Thymus (tissue), 11 donors: Measurements from ENCODE around the gene ENPP7. TPM values are rescaled to one million over a fixed set of nuclear protein-coding genes. Genes with fewer than 3 reads are reported as not detected.

Experiments used
- DNase-seq, 9 donors: peaks; one replicate each; pipeline ENCODE4 v3.0.0-alpha.2; 2013; ENCODE audit warnings: low spot score in 9 of 9, low read depth in 6 of 9, missing footprints in 1 of 9
- H3K27ac ChIP-seq, 2 donors: one replicate each; pipeline ENCODE4 v1.5.1; 2013; ENCODE audit warnings: control low read depth in 1 of 2, low read depth in 1 of 2, low read length in 1 of 2, mild to moderate bottlenecking in 1 of 2, moderate library complexity in 1 of 2
- H3K27me3 ChIP-seq, 2 donors: one replicate each; pipeline ENCODE4 v1.5.1; 2013; ENCODE audit warnings: low read length in 1 of 2; ENCODE audit not compliant: control insufficient read depth in 2 of 2, insufficient read depth in 1 of 2
- H3K36me3 ChIP-seq, 2 donors: one replicate each; pipeline ENCODE4 v1.5.1; 2013; ENCODE audit warnings: low read length in 1 of 2, mild to moderate bottlenecking in 1 of 2, moderate library complexity in 1 of 2; ENCODE audit not compliant: control insufficient read depth in 2 of 2, insufficient read depth in 2 of 2
- H3K4me1 ChIP-seq, 2 donors: one replicate each; pipeline ENCODE4 v1.5.1; 2013; ENCODE audit warnings: low read length in 2 of 2; ENCODE audit not compliant: control insufficient read depth in 2 of 2, insufficient read depth in 2 of 2
- H3K4me3 ChIP-seq, 2 donors: one replicate each; pipeline ENCODE4 v1.5.1; 2013; ENCODE audit warnings: low read length in 2 of 2, control low read depth in 1 of 2, mild to moderate bottlenecking in 1 of 2
- H3K9me3 ChIP-seq, 2 donors: one replicate each; pipeline ENCODE4 v1.5.1; 2013; ENCODE audit warnings: low read length in 1 of 2, mild to moderate bottlenecking in 1 of 2; ENCODE audit not compliant: control insufficient read depth in 2 of 2, insufficient read depth in 1 of 2
- WGBS: extraction: QIAGEN DNeasy Blood & Tissue Kit; methylation state at CpG from one replicate; pipeline ENCODE4 v1.1.7; 2013; 5-methylcytosine and 5-hydroxymethylcytosine counted together
- polyA plus RNA-seq: library from polyadenylated mRNA; stranded (reverse); fragments of 200-250 nt; gene quantifications from one replicate; pipeline ENCODE4 v1.2.3, GENCODE V29; 2013
- total RNA-seq: library from RNA; stranded (reverse); fragments of 120-200 nt; gene quantifications from one replicate; pipeline ENCODE4 v1.2.4, GENCODE V29; 2013
- donor health status: healthy.

ENPP7 gene
- total and polyA plus RNA-seq, 2 donors = 0.05 to 0.09 TPM

GRCh38 chr17:79690988-79691836 is 39.5 kb upstream of the ENPP7 start:
- H3K27me3 ChIP-seq = peaks cover 0 to 24% of the 10 kb centered on the region in 2 donors
- H3K9me3 ChIP-seq = no peaks in the 10 kb centered on the region
- no peak overlapping the region for H3K4me3 ChIP-seq
- H3K4me1 ChIP-seq = no peaks in the 10 kb centered on the region
- H3K36me3 ChIP-seq = no peaks in the 10 kb centered on the region
- WGBS = 87% methylated on average over 21 of the region's 21 CpGs
- H3K27ac ChIP-seq = no peak overlapping the region
- no peak for DNase-seq

GRCh38 chr17:79691931-79692330 is 38.8 kb upstream of the ENPP7 start:
- H3K36me3 ChIP-seq = no peaks in the 10 kb centered on the region
- no peaks in the 10 kb centered on the region for H3K9me3 ChIP-seq
- H3K27me3 ChIP-seq = peaks cover 0 to 30% of the 10 kb centered on the region in 2 donors
- H3K27ac ChIP-seq = no peak overlapping the region
- WGBS = 92% methylated on average over 9 of the region's 9 CpGs
- no peaks in the 10 kb centered on the region for H3K4me1 ChIP-seq
- DNase-seq = no peak
- H3K4me3 ChIP-seq = no peak overlapping the region

- no peaks in the 10 kb centered on the region for H3K36me3 ChIP-seq
- WGBS = 75% methylated on average over 9 of the region's 9 CpGs
- no peak overlapping the region for H3K27ac ChIP-seq
- DNase-seq = no peak
- peaks cover 0 to 44% of the 10 kb centered on the region in 2 donors for H3K27me3 ChIP-seq
- H3K4me3 ChIP-seq = no peak overlapping the region
- no peaks in the 10 kb centered on the region for H3K4me1 ChIP-seq
- H3K9me3 ChIP-seq = no peaks in the 10 kb centered on the region
These were observed 37.3 kb upstream of the ENPP7 start for GRCh38 chr17:79693419-79693818.

GRCh38 chr17:79695293-79695790 is 35.4 kb upstream of the ENPP7 start:
- Histone ChIP-seq H3K27me3 (peaks cover 0 to 50% of the 10 kb centered on the region in 2 donors), H3K27ac (no peak overlapping the region), H3K36me3 (no peaks in the 10 kb centered on the region), H3K4me3 (no peak overlapping the region), H3K4me1 (no peaks in the 10 kb centered on the region), H3K9me3 (no peaks in the 10 kb centered on the region)
- 70% methylated on average over 14 of the region's 14 CpGs for WGBS
- no peak for DNase-seq

GRCh38 chr17:79695797-79696609 is 34.7 kb upstream of the ENPP7 start:
- Histone ChIP-seq H3K4me1 (no peaks in the 10 kb centered on the region), H3K27ac (no peak overlapping the region), H3K9me3 (no peaks in the 10 kb centered on the region), H3K36me3 (no peaks in the 10 kb centered on the region), H3K27me3 (peaks cover 0 to 50% of the 10 kb centered on the region in 2 donors), H3K4me3 (no peak overlapping the region)
- DNase-seq = no peak
- WGBS = 36% methylated on average over 14 of the region's 14 CpGs

GRCh38 chr17:79696610-79696982 is 34.1 kb upstream of the ENPP7 start:
- WGBS = 83% methylated on average over 17 of the region's 17 CpGs
- no peaks in the 10 kb centered on the region for H3K36me3 ChIP-seq
- no peak for DNase-seq
- H3K27me3 ChIP-seq = peaks cover 0 to 50% of the 10 kb centered on the region in 2 donors
- no peak overlapping the region for H3K4me3 ChIP-seq
- no peaks in the 10 kb centered on the region for H3K9me3 ChIP-seq
- H3K4me1 ChIP-seq = no peaks in the 10 kb centered on the region
- no peak overlapping the region for H3K27ac ChIP-seq

GRCh38 chr17:79698146-79698846 is 32.4 kb upstream of the ENPP7 start:
- no peak for DNase-seq
- H3K27me3 ChIP-seq = peaks cover 0 to 46% of the 10 kb centered on the region in 2 donors
- no peaks in the 10 kb centered on the region for H3K36me3 ChIP-seq
- WGBS = 71% methylated on average over 15 of the region's 15 CpGs
- H3K4me1 ChIP-seq = no peaks in the 10 kb centered on the region
- no peak overlapping the region for H3K4me3 ChIP-seq
- no peak overlapping the region for H3K27ac ChIP-seq
- no peaks in the 10 kb centered on the region for H3K9me3 ChIP-seq

GRCh38 chr17:79699386-79700036 is 31.2 kb upstream of the ENPP7 start:
- no peak overlapping the region for H3K27ac ChIP-seq
- H3K27me3 ChIP-seq = peaks cover 0 to 46% of the 10 kb centered on the region in 2 donors
- no peaks in the 10 kb centered on the region for H3K4me1 ChIP-seq
- no peak overlapping the region for H3K4me3 ChIP-seq
- no peaks in the 10 kb centered on the region for H3K9me3 ChIP-seq
- 89% methylated on average over 12 of the region's 12 CpGs for WGBS
- H3K36me3 ChIP-seq = no peaks in the 10 kb centered on the region
- no peak for DNase-seq
